Measurements from ENCODE around the gene PEAK1. TPM values are rescaled to one million over a fixed set of nuclear protein-coding genes. Genes with fewer than 3 reads are reported as not detected.
"Not testable (repeated sequence)": the region's sequence is repeated elsewhere in the genome, so short reads cannot be mapped to it uniquely, and the experiment has no call there.

Gene PEAK1
- total and polyA plus RNA-seq, 10 of the 15 experiments (the other 5 are each of a cell fraction or from before 2014, with no cell fraction given), result 0.62 to 24.2 (median 11.2) TPM

- Histone ChIP-seq H3K9ac (ENCODE audit: control insufficient read depth, insufficient read depth, low read length) (no peak overlapping the region), H3K9me3 (replicated peaks; ENCODE audit: control insufficient read depth, insufficient read depth, low read length) (no peaks in the 10 kb centered on the region), H3K27me3 (replicated peaks in 1 of 2; ENCODE audit: control insufficient read depth in 2 of 2, insufficient read depth in 2 of 2, low read length in 1 of 2) (no peaks in the 10 kb centered on the region), H3K4me3 (no peak overlapping the region), H3K4me1 (ENCODE audit: control insufficient read depth, insufficient read depth, low read length) (no peaks in the 10 kb centered on the region), H4K20me1 (ENCODE audit: control insufficient read depth, insufficient read depth) (no peaks in the 10 kb centered on the region), H3K4me2 (ENCODE audit: control insufficient read depth, insufficient read depth) (peak overlapping the region; percentile 9; the same call in 1 of the 2 replicates), H3K79me2 (ENCODE audit: control insufficient read depth, insufficient read depth, low read length) (no peaks in the 10 kb centered on the region), H3K27ac (ENCODE audit: control insufficient read depth, insufficient read depth) (no peak overlapping the region), H3K36me3 (ENCODE audit: control insufficient read depth in 2 of 2, insufficient read depth in 2 of 2, low read length in 1 of 2) (no peaks in the 10 kb centered on the region), H2AFZ (ENCODE audit: control insufficient read depth, low read depth, low read length) (no peak overlapping the region)
- DNase-seq (ENCODE audit: low read depth, low spot score) (no peak), ATAC-seq (peak; percentile 50), FAIRE-seq (peak; percentile 64)
- no peak for TF ChIP-seq ZNF622 (IDR thresholded peaks at IDR 0.05)
- TF ChIP-seq, protein P1, sequence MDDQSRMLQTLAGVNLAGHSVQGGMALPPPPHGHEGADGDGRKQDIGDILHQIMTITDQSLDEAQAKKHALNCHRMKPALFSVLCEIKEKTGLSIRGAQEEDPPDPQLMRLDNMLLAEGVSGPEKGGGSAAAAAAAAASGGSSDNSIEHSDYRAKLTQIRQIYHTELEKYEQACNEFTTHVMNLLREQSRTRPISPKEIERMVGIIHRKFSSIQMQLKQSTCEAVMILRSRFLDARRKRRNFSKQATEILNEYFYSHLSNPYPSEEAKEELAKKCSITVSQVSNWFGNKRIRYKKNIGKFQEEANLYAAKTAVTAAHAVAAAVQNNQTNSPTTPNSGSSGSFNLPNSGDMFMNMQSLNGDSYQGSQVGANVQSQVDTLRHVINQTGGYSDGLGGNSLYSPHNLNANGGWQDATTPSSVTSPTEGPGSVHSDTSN (IDR thresholded peaks at IDR 0.05; ENCODE audit: insufficient replicate concordance, low read depth, low read length), result no peak
- no peak for TF ChIP-seq CREB1 (IDR thresholded peaks at IDR 0.05; ENCODE audit: low read depth)
- peak; percentile 38; the same call in 1 of the 2 replicates for TF ChIP-seq RUNX3 (IDR thresholded peaks at IDR 0.05; ENCODE audit: low read length)
- TF ChIP-seq NRF1 (conservative IDR thresholded peaks at IDR 0.05; ENCODE audit: low read depth, low read length), result no peak
- 0 out of 2 replicates have a peak, but pooled peaks have one; percentile 17 for TF ChIP-seq ZNF384 (IDR thresholded peaks at IDR 0.05; ENCODE audit: borderline replicate concordance, low read depth, low read length)
- 81% methylated on average over 7 of the region's 7 CpGs for WGBS (ENCODE audit: insufficient coverage, insufficient replicate concordance, low lambda C conversion rate, missing lambda C conversion rate)
- SMC1A ChIA-PET (ENCODE audit: uncharacterized antibody, unreplicated experiment), result interaction anchor here (0.6 to 2.4 kb wide), 15 partner anchors 9 to 447 kb away, joined by 3 to 19 read pairs (median 3); no protein-coding TSS in a partner anchor
- RAD21 ChIA-PET (ENCODE audit: unreplicated experiment), result interaction anchor here (0.7 to 2.1 kb wide), 9 partner anchors 20 to 382 kb away, joined by 3 to 26 read pairs (median 8); no protein-coding TSS in a partner anchor
- CTCF ChIA-PET, result interaction anchor here (0.5 to 2.2 kb wide), 14 partner anchors 11 to 383 kb away, joined by 3 to 12 read pairs (median 6); no protein-coding TSS in a partner anchor
- POLR2A ChIA-PET, result interaction anchor here (0.6 to 1.4 kb wide), 4 partner anchors 13 to 106 kb away, joined by 3 to 4 read pairs (median 4); no protein-coding TSS in a partner anchor
- in situ Hi-C loops (cut with MboI) (no loop called here), intact Hi-C loops (cut with micrococcal nuclease; ENCODE audit: unreplicated experiment) (no loop called here)
- no TSS peak for BruUV-seq (replicated peaks)
Observed at GRCh38 chr15:77160562-77161478, 259.1 kb downstream of the PEAK1 start.

GRCh38 chr15:77156000-77156399, 263.9 kb downstream of the PEAK1 start:
- H2AFZ ChIP-seq (ENCODE audit: control insufficient read depth, low read depth, low read length); FAIRE-seq; H3K27me3 ChIP-seq (replicated peaks in 1 of 2; ENCODE audit: control insufficient read depth in 2 of 2, insufficient read depth in 2 of 2, low read length in 1 of 2); ATAC-seq; CTCF ChIA-PET; H3K9me3 ChIP-seq (replicated peaks; ENCODE audit: control insufficient read depth, insufficient read depth, low read length); in situ Hi-C loops (cut with MboI); DNase-seq (ENCODE audit: low read depth, low spot score); H3K27ac ChIP-seq (ENCODE audit: control insufficient read depth, insufficient read depth); H3K4me1 ChIP-seq (ENCODE audit: control insufficient read depth, insufficient read depth, low read length); intact Hi-C loops (cut with micrococcal nuclease; ENCODE audit: unreplicated experiment); BruUV-seq (replicated peaks); POLR2A ChIA-PET; H3K4me3 ChIP-seq; RAD21 ChIA-PET (ENCODE audit: unreplicated experiment); H3K4me2 ChIP-seq (ENCODE audit: control insufficient read depth, insufficient read depth); H3K36me3 ChIP-seq (ENCODE audit: control insufficient read depth in 2 of 2, insufficient read depth in 2 of 2, low read length in 1 of 2); H3K79me2 ChIP-seq (ENCODE audit: control insufficient read depth, insufficient read depth, low read length); H3K9ac ChIP-seq (ENCODE audit: control insufficient read depth, insufficient read depth, low read length); H4K20me1 ChIP-seq (ENCODE audit: control insufficient read depth, insufficient read depth): not testable (repeated sequence)
- SMC1A ChIA-PET (ENCODE audit: uncharacterized antibody, unreplicated experiment), result interaction anchor here (1.1 kb wide), 1 partner anchor 29 kb away, joined by 3 read pairs; no protein-coding TSS in a partner anchor
- WGBS (ENCODE audit: insufficient coverage, insufficient replicate concordance, low lambda C conversion rate, missing lambda C conversion rate), result 80% methylated on average over 11 of the region's 11 CpGs

All from GM12878 (cell line).